ENCODE results near the gene MYOM3.

Gene MYOM3

GRCh38 chr1:24111996-24112779, at the start of gene MYOM3:
TSS of gene MYOM3 (minus strand) at chr1:24112135. CDS start at chr1:24108636, 3,499 bp downstream.
- DNase-seq: peak in 27 of 56 donors; percentile 5 to 58 (median 28)

GRCh38 chr1:24161270-24161669, 49.3 kb upstream of the MYOM3 start:
- no peak for DNase-seq

GRCh38 chr1:24159366-24159765, 47.4 kb upstream of the MYOM3 start:
- no peak for DNase-seq

GRCh38 chr1:24157918-24158481, 46.1 kb upstream of the MYOM3 start:
- DNase-seq: no peak

GRCh38 chr1:24156542-24157260, 44.8 kb upstream of the MYOM3 start:
- no peak for DNase-seq

- no peak for DNase-seq
Measured at GRCh38 chr1:24155011-24155782, 43.3 kb upstream of the MYOM3 start.

- no peak for DNase-seq
Measured at GRCh38 chr1:24154215-24154614, 42.3 kb upstream of the MYOM3 start.

- DNase-seq: no peak
Measured at GRCh38 chr1:24152631-24153494, 40.9 kb upstream of the MYOM3 start.

GRCh38 chr1:24151175-24151533, 39.2 kb upstream of the MYOM3 start:
- DNase-seq: no peak

GRCh38 chr1:24150234-24151174, 38.6 kb upstream of the MYOM3 start:
- peak in 53 of 56 donors; percentile 4 to 80 (median 38) for DNase-seq

- DNase-seq: no peak
Measured at GRCh38 chr1:24149866-24150233, 37.9 kb upstream of the MYOM3 start.

GRCh38 chr1:24147816-24148215, 35.9 kb upstream of the MYOM3 start:
- no peak for DNase-seq

GRCh38 chr1:24147194-24147593, 35.3 kb upstream of the MYOM3 start:
- DNase-seq: no peak

GRCh38 chr1:24142546-24143534, 30.9 kb upstream of the MYOM3 start, which contains the start of gene IL22RA1:
TSS of gene IL22RA1 (minus strand) at chr1:24143140. CDS start at chr1:24143082, 58 bp downstream.
- DNase-seq: peak in 1 of 56 donors; percentile 39

GRCh38 chr1:24141311-24141997, 29.5 kb upstream of the MYOM3 start:
- DNase-seq: peak in 2 of 56 donors; percentile 9 to 13

- DNase-seq: no peak
Measured at GRCh38 chr1:24140741-24141181, 28.8 kb upstream of the MYOM3 start.

- DNase-seq: no peak
Measured at GRCh38 chr1:24139841-24140425, 28.0 kb upstream of the MYOM3 start.

All from amygdala (tissue), 56 donors.